GM20000 (cell line): ENCODE measurements around the gene ACTR3.
A peak's percentile ranks its signal among the peaks of the same experiment; 100 is the strongest.
"Not testable (repeated sequence)": the region's sequence is repeated elsewhere in the genome, so short reads cannot be mapped to it uniquely, and the experiment has no call there.

ENCODE experiments used
- DNase-seq: peaks from one replicate; pipeline ENCODE4 v3.0.0; 2012; ENCODE audit warnings: low spot score
- TF ChIP-seq, protein P1 (sequence below): IDR thresholded peaks from 2 replicates; pipeline ENCODE4 v1.5.1; 2012; ENCODE audit warnings: mild to moderate bottlenecking, control low read depth; ENCODE audit errors: extremely low read depth, missing control alignments

ACTR3 gene

DNA sequence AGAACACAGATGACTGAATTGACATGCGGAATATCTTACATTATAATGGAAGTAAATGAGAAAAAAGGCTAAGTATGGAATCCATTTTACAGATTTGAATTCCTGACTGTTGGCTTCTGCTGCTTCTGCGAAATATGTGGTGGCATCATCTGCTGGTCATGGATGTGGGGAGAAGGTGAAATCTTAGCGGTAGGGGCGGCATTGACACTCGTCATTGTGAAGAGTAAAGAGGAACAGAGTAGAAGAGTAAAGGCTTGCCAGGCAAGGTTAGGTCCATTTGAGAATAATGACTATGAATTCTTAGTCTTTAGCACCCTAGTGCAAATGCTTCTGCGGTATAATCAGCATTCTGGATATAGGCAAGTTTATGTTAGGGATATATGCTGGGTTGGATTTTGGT lies 32.4 kb downstream of the ACTR3 start:
- TF ChIP-seq, protein P1, sequence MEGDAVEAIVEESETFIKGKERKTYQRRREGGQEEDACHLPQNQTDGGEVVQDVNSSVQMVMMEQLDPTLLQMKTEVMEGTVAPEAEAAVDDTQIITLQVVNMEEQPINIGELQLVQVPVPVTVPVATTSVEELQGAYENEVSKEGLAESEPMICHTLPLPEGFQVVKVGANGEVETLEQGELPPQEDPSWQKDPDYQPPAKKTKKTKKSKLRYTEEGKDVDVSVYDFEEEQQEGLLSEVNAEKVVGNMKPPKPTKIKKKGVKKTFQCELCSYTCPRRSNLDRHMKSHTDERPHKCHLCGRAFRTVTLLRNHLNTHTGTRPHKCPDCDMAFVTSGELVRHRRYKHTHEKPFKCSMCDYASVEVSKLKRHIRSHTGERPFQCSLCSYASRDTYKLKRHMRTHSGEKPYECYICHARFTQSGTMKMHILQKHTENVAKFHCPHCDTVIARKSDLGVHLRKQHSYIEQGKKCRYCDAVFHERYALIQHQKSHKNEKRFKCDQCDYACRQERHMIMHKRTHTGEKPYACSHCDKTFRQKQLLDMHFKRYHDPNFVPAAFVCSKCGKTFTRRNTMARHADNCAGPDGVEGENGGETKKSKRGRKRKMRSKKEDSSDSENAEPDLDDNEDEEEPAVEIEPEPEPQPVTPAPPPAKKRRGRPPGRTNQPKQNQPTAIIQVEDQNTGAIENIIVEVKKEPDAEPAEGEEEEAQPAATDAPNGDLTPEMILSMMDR: no peak
- no peak for DNase-seq

DNA sequence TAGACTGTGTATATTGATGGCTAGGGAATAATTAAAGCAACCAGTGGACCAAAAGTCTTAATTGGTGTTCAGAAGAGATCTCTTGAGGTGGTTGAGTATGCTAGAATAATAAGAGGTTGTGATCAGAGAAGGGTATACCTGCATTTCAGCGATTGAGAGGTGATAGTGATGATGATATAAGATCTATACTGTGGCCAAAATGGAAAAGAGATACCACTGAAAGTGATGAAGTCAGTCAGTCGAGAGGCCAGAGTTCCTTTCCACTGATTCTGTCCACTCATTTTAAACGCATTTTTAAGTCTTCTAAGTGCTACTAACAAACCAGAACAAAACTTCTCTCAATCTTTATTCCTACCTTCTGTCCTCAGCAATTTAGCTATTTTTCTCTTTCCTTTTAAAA lies 32.9 kb downstream of the ACTR3 start:
- TF ChIP-seq, protein P1: no peak
- peak; percentile 8 for DNase-seq

GRCh38 chr2:113925884-113926283 lies 36.0 kb downstream of the ACTR3 start:
- TF ChIP-seq, protein P1: no peak
- DNase-seq: no peak

GRCh38 chr2:113926314-113926713 lies 36.4 kb downstream of the ACTR3 start:
- DNase-seq: no peak
- TF ChIP-seq, protein P1: no peak

DNA sequence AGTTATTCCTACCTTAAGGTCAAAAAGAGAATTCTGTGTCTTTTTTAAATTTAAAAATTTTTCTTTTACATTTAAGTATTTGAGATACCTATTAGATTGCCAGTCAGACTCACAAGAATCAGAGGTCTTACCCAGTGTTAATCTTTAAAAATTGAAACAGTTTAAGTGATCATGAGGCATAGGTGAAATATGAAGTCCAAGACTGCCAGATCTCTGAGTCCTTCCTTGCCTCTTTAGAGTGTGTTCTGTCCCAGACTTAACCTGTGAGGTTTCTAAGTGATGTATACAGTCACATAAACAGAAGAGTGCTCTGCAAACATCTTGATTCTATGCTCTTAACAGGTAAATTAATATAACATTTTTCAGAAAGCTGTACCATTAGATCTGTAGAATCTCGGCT lies 40.6 kb downstream of the ACTR3 start:
- TF ChIP-seq, protein P1: no peak
- DNase-seq: no peak

DNA sequence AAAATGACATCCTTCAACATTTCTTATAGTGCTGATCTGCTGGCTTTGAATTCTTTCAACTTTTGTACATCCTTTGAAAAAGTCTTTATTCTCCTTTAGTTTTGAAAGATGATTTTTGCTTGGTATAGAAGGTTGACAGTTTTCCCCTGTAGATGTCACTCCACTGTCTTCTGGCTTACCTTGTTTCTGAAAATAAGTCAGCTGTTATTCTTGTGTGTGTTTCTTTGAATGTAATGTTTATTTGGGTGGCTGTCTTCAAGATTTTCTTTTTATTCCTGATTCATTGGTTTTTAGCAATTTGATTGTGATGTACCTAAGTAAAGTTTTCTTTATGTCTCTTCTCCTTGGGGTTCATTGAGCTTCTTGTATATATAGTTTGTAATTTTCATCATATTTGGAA lies 47.6 kb downstream of the ACTR3 start:
- TF ChIP-seq, protein P1: no peak
- no peak for DNase-seq

DNA sequence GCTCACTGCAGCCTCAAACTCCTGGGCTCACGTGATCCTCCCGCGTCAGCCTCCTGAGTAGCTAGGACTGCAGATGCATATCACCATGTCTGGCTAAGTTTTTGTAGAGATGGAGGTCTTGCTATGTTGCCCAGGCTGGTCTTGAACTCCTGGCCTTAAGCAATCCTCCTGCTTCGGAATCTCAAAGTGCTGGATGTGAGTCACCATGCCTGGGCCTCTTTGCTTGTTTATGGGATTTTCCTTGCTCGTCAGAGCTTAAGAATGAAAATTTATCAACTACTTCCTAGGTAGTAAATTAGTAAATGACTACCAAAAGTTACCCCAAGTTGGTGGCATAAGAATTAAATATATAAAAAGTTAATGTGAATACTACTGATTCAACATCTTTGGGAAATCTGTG lies 51.0 kb downstream of the ACTR3 start:
- TF ChIP-seq, protein P1: no peak
- DNase-seq: no peak

DNA sequence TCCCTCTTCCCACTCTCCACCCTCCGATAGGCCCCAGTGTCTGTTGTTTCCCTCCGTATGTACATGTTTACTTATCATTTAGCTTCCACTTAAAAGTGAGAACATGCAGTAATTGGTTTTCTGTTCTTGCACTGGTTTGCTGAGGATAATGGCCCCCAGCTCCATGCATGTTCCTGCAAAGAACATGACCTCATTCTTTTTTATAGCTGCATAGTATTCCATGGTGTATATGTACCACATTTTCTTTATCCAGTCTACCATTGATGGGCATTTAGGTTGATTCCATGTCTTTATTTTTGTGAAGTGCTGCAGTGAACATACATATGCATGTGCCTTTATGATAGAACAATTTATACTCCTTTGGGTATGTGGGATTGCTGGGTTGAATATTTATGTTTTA lies 55.9 kb downstream of the ACTR3 start:
- not testable (repeated sequence) for DNase-seq

DNA sequence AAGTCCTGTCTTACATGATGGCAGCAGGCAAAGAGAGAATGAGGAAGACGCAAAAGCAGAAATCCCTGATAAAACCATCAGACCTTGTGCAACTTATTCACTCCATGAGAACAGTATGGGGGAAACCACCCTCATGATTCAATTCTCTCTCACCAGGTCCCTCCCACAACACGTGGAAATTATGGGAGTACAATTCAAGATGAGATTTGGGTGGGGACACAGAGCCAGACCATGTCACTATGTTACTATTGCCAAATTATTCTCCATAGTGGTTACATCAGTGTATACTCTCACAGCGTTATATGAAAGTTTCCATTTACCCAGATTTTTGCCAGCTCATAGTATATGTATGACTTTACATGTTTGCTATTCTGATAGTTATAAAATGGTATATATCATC lies 61.0 kb downstream of the ACTR3 start:
- not testable (repeated sequence) for DNase-seq
